KMS-11 (cell line): ENCODE measurements around the gene KCNQ2.

ENCODE experiments used
- H2AFZ ChIP-seq: fragments of 200-600 bp; sonication (generic); 2 replicates; pipeline ENCODE4 v1.6.1; 2016; ENCODE audit warnings: antibody characterized with exemption, mixed run types, low read depth
- H3K27ac ChIP-seq: fragments of 200-600 bp; sonication (generic); 2 replicates; pipeline ENCODE4 v1.6.1; 2016; ENCODE audit warnings: mild to moderate bottlenecking, mixed run types
- H3K27me3 ChIP-seq: fragments of 200-600 bp; sonication (generic); 2 replicates; pipeline ENCODE4 v1.6.1; 2017; ENCODE audit warnings: mild to moderate bottlenecking, low read depth, mixed run types, moderate library complexity; ENCODE audit not compliant: insufficient read depth
- H3K36me3 ChIP-seq: fragments of 200-600 bp; sonication (generic); 2 replicates; pipeline ENCODE4 v1.6.1; 2017; ENCODE audit warnings: mild to moderate bottlenecking, mixed run types; ENCODE audit not compliant: insufficient read depth
- H3K4me1 ChIP-seq: fragments of 200-600 bp; sonication (generic); 2 replicates; pipeline ENCODE4 v1.6.1; 2016; ENCODE audit warnings: mild to moderate bottlenecking, low read depth, mixed run types; ENCODE audit not compliant: poor library complexity, severe bottlenecking
- H3K4me2 ChIP-seq: fragments of 200-600 bp; sonication (generic); 2 replicates; pipeline ENCODE4 v1.7.0; 2016; ENCODE audit warnings: mild to moderate bottlenecking, mixed run types
- H3K4me3 ChIP-seq: fragments of 200-600 bp; sonication (generic); IDR thresholded peaks from 2 replicates; pipeline ENCODE4 v1.6.1; 2017; ENCODE audit warnings: low read depth, low read length, mixed read lengths; ENCODE audit not compliant: insufficient read depth
- H3K79me2 ChIP-seq: fragments of 200-600 bp; sonication (generic); 2 replicates; pipeline ENCODE4 v1.6.1; 2016; ENCODE audit warnings: low read depth, mixed run types; ENCODE audit not compliant: insufficient read depth
- H3K9ac ChIP-seq: fragments of 200-600 bp; sonication (generic); 2 replicates; pipeline ENCODE4 v1.6.1; 2016; ENCODE audit warnings: mild to moderate bottlenecking, mixed run types
- H4K20me1 ChIP-seq: fragments of 200-600 bp; sonication (generic); 2 replicates; pipeline ENCODE4 v1.6.1; 2016; ENCODE audit warnings: mild to moderate bottlenecking, mixed run types; ENCODE audit not compliant: insufficient read depth
- CTCF ChIP-seq: fragments of 200-600 bp; sonication (generic); conservative IDR thresholded peaks from 2 replicates; pipeline ENCODE4 v1.6.1; 2017; ENCODE audit warnings: low read depth, mild to moderate bottlenecking, antibody characterized with exemption, low read length, moderate library complexity, mixed read lengths

Gene KCNQ2

GRCh38 chr20:63362436-63363009 lies 109.9 kb downstream of the KCNQ2 start:
- H3K79me2 ChIP-seq = no peaks in the 10 kb centered on the region
- no peaks in the 10 kb centered on the region for H4K20me1 ChIP-seq
- H3K4me2 ChIP-seq = no peak overlapping the region
- H3K27me3 ChIP-seq = peaks cover 77% of the 10 kb centered on the region
- no peak overlapping the region for H3K9ac ChIP-seq
- no peak overlapping the region for H3K4me3 ChIP-seq
- no peaks in the 10 kb centered on the region for H3K4me1 ChIP-seq
- H2AFZ ChIP-seq = no peak overlapping the region
- TF ChIP-seq CTCF = no peak
- no peaks in the 10 kb centered on the region for H3K36me3 ChIP-seq
- H3K27ac ChIP-seq = no peak overlapping the region

GRCh38 chr20:63361519-63362435 lies 110.7 kb downstream of the KCNQ2 start:
- Histone ChIP-seq H3K4me1 (no peaks in the 10 kb centered on the region), H3K36me3 (no peaks in the 10 kb centered on the region), H3K4me3 (no peak overlapping the region), H3K9ac (no peak overlapping the region), H3K4me2 (no peak overlapping the region), H2AFZ (no peak overlapping the region), H3K79me2 (no peaks in the 10 kb centered on the region), H3K27me3 (peaks cover 73% of the 10 kb centered on the region), H3K27ac (no peak overlapping the region), H4K20me1 (no peaks in the 10 kb centered on the region)
- TF ChIP-seq CTCF = no peak

GRCh38 chr20:63360850-63361518 lies 111.5 kb downstream of the KCNQ2 start, which contains the start of gene CHRNA4:
Gene CHRNA4, minus strand, starts transcription at chr20:63361349. Its CDS starts 184 bp downstream, at chr20:63361165.
- Histone ChIP-seq H3K4me3 (no peak within 1 kb of the TSS), H3K4me1 (no peaks in the 10 kb centered on the region), H3K36me3 (no peaks in the 10 kb centered on the region), H3K9ac (no peak within 1 kb of the TSS), H2AFZ (no peak within 1 kb of the TSS), H4K20me1 (no peaks in the 10 kb centered on the region), H3K79me2 (no peaks in the 10 kb centered on the region), H3K4me2 (no peak within 1 kb of the TSS), H3K27me3 (peaks cover 65% of the 10 kb centered on the region), H3K27ac (no peak within 1 kb of the TSS)
- TF ChIP-seq CTCF = no peak

- H3K27me3 ChIP-seq = peaks cover 60% of the 10 kb centered on the region
Observed at GRCh38 chr20:63359937-63360849, 112.3 kb downstream of the KCNQ2 start.

More at GRCh38 chr20:63359937-63360849, 112.3 kb downstream of the KCNQ2 start:
- no peak for TF ChIP-seq CTCF
- no peaks in the 10 kb centered on the region for H3K79me2 ChIP-seq
- no peak overlapping the region for H3K9ac ChIP-seq
- H3K4me2 ChIP-seq = no peak overlapping the region
- H3K4me3 ChIP-seq = no peak overlapping the region
- no peaks in the 10 kb centered on the region for H3K4me1 ChIP-seq
- H4K20me1 ChIP-seq = no peaks in the 10 kb centered on the region
- H2AFZ ChIP-seq = no peak overlapping the region
- H3K36me3 ChIP-seq = no peaks in the 10 kb centered on the region
- no peak overlapping the region for H3K27ac ChIP-seq
